IMR-90 (cell line): Measurements from ENCODE around the gene PKP4. TPM values are rescaled to one million over a fixed set of nuclear protein-coding genes. Genes with fewer than 3 reads are reported as not detected.

Experiments used
- ATAC-seq: fragments of 200-7000 bp; cut with Tn5 transposase; 2 replicates; pipeline ENCODE4 v1.9.1; 2020; ENCODE audit warnings: low read depth, mild to moderate bottlenecking, moderate library complexity
- BruUV-seq: library from RNA; stranded (reverse); fragments of 400-500 nt; replicated peaks from 2 replicates; lab custom pipeline; 2021; lab: Mats Ljungman, UMichigan
- CTCF ChIA-PET: fragments of 300-600 bp; formaldehyde crosslinking; extraction: SDS; loops from one replicate; lab custom pipeline; 2021; ENCODE audit warnings: antibody characterized with exemption; lab: Yijun Ruan, JAX
- POLR2A ChIA-PET: fragments of 300-600 bp; sonication (Branson Sonifier 250); formaldehyde crosslinking; loops from one replicate; lab custom pipeline; 2022; ENCODE audit warnings: antibody characterized with exemption; ENCODE audit not compliant: unreplicated experiment; lab: Charles Lee
- DNase-seq: peaks from one replicate; pipeline ENCODE4 v3.0.0; 2013
- H2AFZ ChIP-seq: replicated peaks from 2 replicates; pipeline ENCODE3; 2013; ENCODE audit warnings: low read length, mild to moderate bottlenecking; ENCODE audit not compliant: poor library complexity
- H2AK5ac ChIP-seq: 2 replicates; pipeline ENCODE4 v1.6.1; 2013; ENCODE audit warnings: low read depth, low read length, inconsistent platforms
- H2AK9ac ChIP-seq: replicated peaks from 2 replicates; pipeline ENCODE3; 2013; ENCODE audit warnings: mild to moderate bottlenecking, low read depth, low read length, moderate library complexity; ENCODE audit not compliant: poor library complexity
- H2BK120ac ChIP-seq: 2 replicates; pipeline ENCODE4 v1.6.1; 2013; ENCODE audit warnings: low read depth, low read length, inconsistent platforms
- H2BK15ac ChIP-seq: 3 replicates; pipeline ENCODE4 v1.6.1; 2013; ENCODE audit warnings: low read depth, low read length, inconsistent platforms
- H2BK20ac ChIP-seq: 2 replicates; pipeline ENCODE4 v1.6.1; 2013; ENCODE audit warnings: low read depth, mild to moderate bottlenecking, inconsistent platforms, low read length, moderate library complexity
- H2BK5ac ChIP-seq: 2 replicates; pipeline ENCODE4 v1.6.1; 2013; ENCODE audit warnings: mild to moderate bottlenecking, low read depth, low read length, inconsistent platforms; ENCODE audit not compliant: poor library complexity, severe bottlenecking
- H3K14ac ChIP-seq: replicated peaks from 2 replicates; pipeline ENCODE4 v1.6.1; 2013; ENCODE audit warnings: low read depth, low read length, inconsistent platforms
- H3K18ac ChIP-seq: 2 replicates; pipeline ENCODE4 v1.6.1; 2013; ENCODE audit warnings: low read depth, low read length, control low read depth
- H3K23ac ChIP-seq: 2 replicates; pipeline ENCODE4 v1.6.1; 2013; ENCODE audit warnings: low read depth, low read length, inconsistent platforms
- H3K27ac ChIP-seq: 2 replicates; pipeline ENCODE4 v1.5.1; 2013; ENCODE audit warnings: mild to moderate bottlenecking, control low read depth, low read length; ENCODE audit not compliant: insufficient read depth
- H3K27me3 ChIP-seq: 2 replicates; pipeline ENCODE4 v1.6.1; 2013; ENCODE audit warnings: low read length; ENCODE audit not compliant: control insufficient read depth, insufficient read depth
- H3K36me3 ChIP-seq: 2 replicates; pipeline ENCODE4 v1.6.1; 2013; ENCODE audit warnings: low read length, mixed read lengths; ENCODE audit not compliant: control insufficient read depth, insufficient read depth
- H3K4ac ChIP-seq: 2 replicates; pipeline ENCODE4 v1.6.1; 2013; ENCODE audit warnings: low read depth, low read length, inconsistent platforms
- H3K4me1 ChIP-seq: 2 replicates; pipeline ENCODE4 v1.6.1; 2013; ENCODE audit warnings: low read length, mixed read lengths; ENCODE audit not compliant: control insufficient read depth, insufficient read depth
- H3K4me2 ChIP-seq: 2 replicates; pipeline ENCODE4 v1.6.1; 2013; ENCODE audit warnings: low read depth, mild to moderate bottlenecking, control low read depth, low read length, moderate library complexity
- H3K4me3 ChIP-seq: 2 replicates; pipeline ENCODE4 v1.5.1; 2013; ENCODE audit warnings: low read depth, mild to moderate bottlenecking, control low read depth, low read length, moderate library complexity; ENCODE audit not compliant: insufficient read depth
- H3K56ac ChIP-seq: 2 replicates; pipeline ENCODE4 v1.6.1; 2013; ENCODE audit warnings: low read length, inconsistent platforms; ENCODE audit not compliant: insufficient read depth; ENCODE audit errors: extremely low read depth
- H3K79me1 ChIP-seq, 2 experiments: 2 replicates each; pipeline ENCODE4 v1.6.1; 2013; ENCODE audit warnings: low read length in 2 of 2, inconsistent platforms in 1 of 2, low read depth in 1 of 2
- H3K9ac ChIP-seq: 2 replicates; pipeline ENCODE4 v1.6.1; 2013; ENCODE audit warnings: low read depth, low read length, control low read depth
- H3K9me1 ChIP-seq: 2 replicates; pipeline ENCODE4 v1.6.1; 2013; ENCODE audit warnings: low read length, inconsistent platforms; ENCODE audit not compliant: insufficient read depth
- H3K9me3 ChIP-seq: 2 replicates; pipeline ENCODE4 v1.6.1; 2013; ENCODE audit warnings: low read length; ENCODE audit not compliant: control insufficient read depth, insufficient read depth
- H4K20me1 ChIP-seq: 2 replicates; pipeline ENCODE4 v1.6.1; 2013; ENCODE audit warnings: low read length, inconsistent platforms; ENCODE audit not compliant: insufficient read depth
- H4K5ac ChIP-seq: 2 replicates; pipeline ENCODE4 v1.6.1; 2013; ENCODE audit warnings: mild to moderate bottlenecking, low read depth, low read length, control low read depth
- H4K8ac ChIP-seq, 2 experiments: 2 replicates each; pipeline ENCODE4 v1.6.1; 2013; ENCODE audit warnings: low read depth in 2 of 2, low read length in 2 of 2, control low read depth in 1 of 2, inconsistent platforms in 1 of 2
- H4K91ac ChIP-seq: 2 replicates; pipeline ENCODE4 v1.6.1; 2013; ENCODE audit warnings: low read depth, low read length, inconsistent platforms; ENCODE audit not compliant: insufficient read depth
- CEBPB ChIP-seq: IDR thresholded peaks from 2 replicates; pipeline ENCODE4 v1.6.1; 2012; ENCODE audit warnings: low read depth, low read length, improper control_type of control experiment
- CHD1 ChIP-seq: IDR thresholded peaks from 2 replicates; pipeline ENCODE4 v1.6.1; 2012; ENCODE audit warnings: low read depth, low read length, improper control_type of control experiment
- ELK1 ChIP-seq: fragments of 150-350 bp; IDR thresholded peaks from 2 replicates; pipeline ENCODE4 v1.6.1; 2016; ENCODE audit warnings: low read depth, mild to moderate bottlenecking, low read length, moderate library complexity, borderline replicate concordance
- FOS ChIP-seq: fragments of 150-350 bp; IDR thresholded peaks from 2 replicates; pipeline ENCODE4 v1.6.1; 2016; ENCODE audit warnings: low read depth, low read length
- NFE2L2 ChIP-seq: fragments of 150-350 bp; IDR thresholded peaks from 2 replicates; pipeline ENCODE4 v1.6.1; 2016; ENCODE audit warnings: low read depth, mild to moderate bottlenecking, low read length
- RAD21 ChIP-seq: IDR thresholded peaks from 2 replicates; pipeline ENCODE4 v1.6.1; 2012; ENCODE audit warnings: low read length, improper control_type of control experiment
- SMC3 ChIP-seq: fragments of 150-350 bp; IDR thresholded peaks from 2 replicates; pipeline ENCODE4 v1.6.1; 2016; ENCODE audit warnings: low read depth, mild to moderate bottlenecking, antibody characterized with exemption, low read length, moderate library complexity
- WGBS, 2 experiments: methylation state at CpG; one replicate each; pipeline versions ENCODE4 v1.1.5 to v1.1.7; 2013; ENCODE audit warnings: missing lambda C conversion rate in 2 of 2; ENCODE audit not compliant: insufficient read length in 1 of 2; ENCODE audit errors: extremely low coverage in 2 of 2; 5-methylcytosine and 5-hydroxymethylcytosine counted together
- dilution Hi-C: fragments of 300-500 bp; cut with HindIII; formaldehyde crosslinking; loops from one replicate; pipeline ENCODE4 v1.14.3; 2018; ENCODE audit warnings: low sequenced_read_pairs; ENCODE audit not compliant: unreplicated experiment
- in situ Hi-C: fragments of 300-500 bp; cut with MboI; formaldehyde crosslinking; loops from 3 replicates; pipeline ENCODE4 v1.14.3; 2019; ENCODE audit warnings: low sequenced_read_pairs, inconsistent platforms, mixed read lengths
- intact Hi-C: fragments of 100-400 bp; cut with micrococcal nuclease; formaldehyde crosslinking; loops from 2 replicates; pipeline ENCODE4 v1.10.0; 2022
- polyA plus RNA-seq, 3 experiments: library from polyadenylated mRNA; depleted of rRNA; stranded (reverse); fragments of >200 nt; gene quantifications; 2 replicates each; pipeline ENCODE4 v1.2.3, GENCODE V29; 2012; ENCODE audit warnings: low replicate concordance in 1 of 3
- total RNA-seq: library from RNA; depleted of rRNA; stranded (reverse); fragments of >200 nt; gene quantifications from 2 replicates; pipeline ENCODE4 v1.2.3, GENCODE V29; 2012
- TF ChIP-seq, protein P1 (sequence below): conservative IDR thresholded peaks from 2 replicates; pipeline ENCODE4 v1.5.1; 2012; ENCODE audit warnings: mild to moderate bottlenecking, low read depth, low read length, improper control_type of control experiment

PKP4 gene
- total and polyA plus RNA-seq, 2 of the 4 experiments (the other 2 are of a cell fraction), result 20.1 to 37.8 TPM

DNA sequence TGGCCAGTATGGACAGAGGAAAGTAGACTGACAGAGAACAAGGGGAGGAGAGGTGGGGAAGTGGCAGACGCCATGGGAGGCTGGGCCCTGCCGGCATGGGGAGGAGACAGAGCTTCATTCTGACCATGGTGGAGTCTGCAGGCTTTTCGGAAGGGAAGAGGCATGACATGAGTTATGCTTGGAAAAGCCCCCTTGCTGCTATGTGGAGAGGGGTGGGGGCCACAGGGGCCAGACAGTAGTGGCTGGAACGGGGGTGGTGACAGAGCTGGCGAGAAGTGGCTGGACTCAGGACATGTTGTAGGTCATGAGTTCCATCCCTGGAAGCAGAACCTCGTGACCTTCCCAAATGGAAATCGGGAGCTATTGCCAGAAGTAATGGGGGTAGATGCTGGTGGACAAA is 271.7 kb downstream of the PKP4 start:
- 74% methylated on average over 5 of the region's 7 CpGs; no CpG with 5 or more reads in 1 of the 2 experiments for WGBS, 2 experiments

More for the DNA sequence above, 271.7 kb downstream of the PKP4 start:
- Histone ChIP-seq H4K20me1 (no peaks in the 10 kb centered on the region), H3K4me1 (peaks cover 2% of the 10 kb centered on the region; the same call in 1 of the 2 replicates), H3K56ac (no peak overlapping the region), H3K79me1 (no peaks in the 10 kb centered on the region), H2AFZ (no peak overlapping the region), H3K9ac (no peak overlapping the region), H3K27me3 (peaks cover 30% of the 10 kb centered on the region), H3K18ac (no peak overlapping the region), H4K91ac (no peak overlapping the region), H3K23ac (no peak overlapping the region), H2AK5ac (no peak overlapping the region), H3K4me3 (no peak overlapping the region), H3K9me1 (peaks cover 3% of the 10 kb centered on the region; the same call in 1 of the 2 replicates), H2BK20ac (no peak overlapping the region), H3K36me3 (no peaks in the 10 kb centered on the region), H3K9me3 (no peaks in the 10 kb centered on the region), H2AK9ac (no peak overlapping the region), H2BK120ac (no peak overlapping the region), H4K8ac (no peak overlapping the region), H2BK15ac (no peak overlapping the region), H2BK5ac (no peak overlapping the region), H4K5ac (no peak overlapping the region), H3K4ac (no peak overlapping the region), H3K27ac (no peak overlapping the region), H3K4me2 (no peak overlapping the region), H3K14ac (no peak overlapping the region)
- dilution Hi-C loops, result no loop called here
- BruUV-seq, result no TSS peak
- DNase-seq (no peak), ATAC-seq (no peak)
- CTCF ChIA-PET, result interaction anchor here (0.7 kb wide), 1 partner anchor 357 kb away, joined by 3 read pairs; no protein-coding TSS in a partner anchor
- TF ChIP-seq CHD1 (no peak), ELK1 (no peak), FOS (no peak), SMC3 (no peak), NFE2L2 (no peak), RAD21 (no peak), CEBPB (no peak)
- TF ChIP-seq, protein P1, sequence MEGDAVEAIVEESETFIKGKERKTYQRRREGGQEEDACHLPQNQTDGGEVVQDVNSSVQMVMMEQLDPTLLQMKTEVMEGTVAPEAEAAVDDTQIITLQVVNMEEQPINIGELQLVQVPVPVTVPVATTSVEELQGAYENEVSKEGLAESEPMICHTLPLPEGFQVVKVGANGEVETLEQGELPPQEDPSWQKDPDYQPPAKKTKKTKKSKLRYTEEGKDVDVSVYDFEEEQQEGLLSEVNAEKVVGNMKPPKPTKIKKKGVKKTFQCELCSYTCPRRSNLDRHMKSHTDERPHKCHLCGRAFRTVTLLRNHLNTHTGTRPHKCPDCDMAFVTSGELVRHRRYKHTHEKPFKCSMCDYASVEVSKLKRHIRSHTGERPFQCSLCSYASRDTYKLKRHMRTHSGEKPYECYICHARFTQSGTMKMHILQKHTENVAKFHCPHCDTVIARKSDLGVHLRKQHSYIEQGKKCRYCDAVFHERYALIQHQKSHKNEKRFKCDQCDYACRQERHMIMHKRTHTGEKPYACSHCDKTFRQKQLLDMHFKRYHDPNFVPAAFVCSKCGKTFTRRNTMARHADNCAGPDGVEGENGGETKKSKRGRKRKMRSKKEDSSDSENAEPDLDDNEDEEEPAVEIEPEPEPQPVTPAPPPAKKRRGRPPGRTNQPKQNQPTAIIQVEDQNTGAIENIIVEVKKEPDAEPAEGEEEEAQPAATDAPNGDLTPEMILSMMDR, result no peak
- in situ Hi-C loops, result no loop called here
- POLR2A ChIA-PET, result no interaction called here
- intact Hi-C loops, result no loop called here
